Right cardiac atrium (tissue), 5 donors: ENCODE data around the gene PP2D1. TPM values are rescaled to one million over a fixed set of nuclear protein-coding genes. Genes with fewer than 3 reads are reported as not detected.
A peak's percentile ranks its signal among the peaks of the same experiment; 100 is the strongest.
"Not testable (repeated sequence)": the region's sequence is repeated elsewhere in the genome, so short reads cannot be mapped to it uniquely, and the experiment has no call there.

Source experiments
- ATAC-seq, 2 donors: fragments of 200-7000 bp; cut with Tn5 transposase; one replicate each; pipeline versions ENCODE4 v1.8.0 to v1.9.1; 2020; ENCODE audit warnings: moderate library complexity in 2 of 2, mild to moderate bottlenecking in 1 of 2
- DNase-seq, 3 donors: peaks; one replicate each; pipeline ENCODE4 v3.0.0-alpha.2; 2020
- H3K27ac ChIP-seq: one replicate; pipeline ENCODE4 v1.5.1; 2013; ENCODE audit warnings: mild to moderate bottlenecking, low read length, control low read depth, moderate library complexity
- H3K27me3 ChIP-seq: one replicate; pipeline ENCODE4 v1.6.1; 2013; ENCODE audit not compliant: control insufficient read depth, insufficient read depth
- H3K4me1 ChIP-seq: one replicate; pipeline ENCODE4 v1.6.1; 2013; ENCODE audit warnings: low read length; ENCODE audit not compliant: control insufficient read depth, insufficient read depth
- H3K4me3 ChIP-seq: one replicate; pipeline ENCODE4 v1.5.1; 2013; ENCODE audit warnings: low read length, control low read depth
- H3K9me3 ChIP-seq: one replicate; pipeline ENCODE4 v1.6.1; 2013; ENCODE audit warnings: low read length; ENCODE audit not compliant: control insufficient read depth
- WGBS: extraction: QIAGEN DNeasy Blood & Tissue Kit; methylation state at CpG from one replicate; pipeline ENCODE4 v1.1.7; 2013; 5-methylcytosine and 5-hydroxymethylcytosine counted together
- intact Hi-C, 4 donors: fragments of 100-400 bp; cut with DNase I; formaldehyde crosslinking; loops; one replicate each; pipeline versions ENCODE4 v1.11.0 to v1.14.0; 2022 to 2023
- polyA plus RNA-seq: library from polyadenylated mRNA; stranded (reverse); fragments of 200-250 nt; gene quantifications from one replicate; pipeline ENCODE4 v1.2.3, GENCODE V29; 2013
- total RNA-seq, 4 donors: library from RNA; stranded (reverse); fragmentation: NEBNext Ultra II Directional; extraction: Animal tissue kit (Norgen Biotek cat#: 25700); gene quantifications; one replicate each; pipeline ENCODE4 v1.2.1, GENCODE V29; 2021
- donor health status: healthy with polysubstance abuse.
- donor health status: DM: no; HTN: yes; CAD: no.
- donor health status: DM: no; HTN: no; CAD: no.
- donor health status: DM: no; HTN: yes; CAD: no; lungs with severe emphysema.
- donor health status: DM: yes; HTN: yes; CAD: no.

The PP2D1 gene
- total and polyA plus RNA-seq, 5 donors, result not detected

- ATAC-seq, result no peak
- H3K9me3 ChIP-seq, result no peaks in the 10 kb centered on the region
- H3K4me1 ChIP-seq, result peaks cover 17% of the 10 kb centered on the region
- no peak overlapping the region for H3K27ac ChIP-seq
- H3K27me3 ChIP-seq, result no peaks in the 10 kb centered on the region
- H3K4me3 ChIP-seq, result peak overlapping the region; percentile 25
- intact Hi-C loops, result no loop called here
- 53% methylated on average over 9 of the region's 9 CpGs for WGBS
- DNase-seq, result no peak
These were observed 36.2 kb upstream of the PP2D1 start for GRCh38 chr3:20047976-20048883.

- intact Hi-C loops, result no loop called here
- 89% methylated on average over 7 of the region's 7 CpGs for WGBS
- H3K27ac ChIP-seq, result no peak overlapping the region
- no peak overlapping the region for H3K4me3 ChIP-seq
- ATAC-seq, result no peak
- no peaks in the 10 kb centered on the region for H3K9me3 ChIP-seq
- DNase-seq, result no peak
- peaks cover 19% of the 10 kb centered on the region for H3K4me1 ChIP-seq
- H3K27me3 ChIP-seq, result no peaks in the 10 kb centered on the region
These were observed 35.3 kb upstream of the PP2D1 start for GRCh38 chr3:20047341-20047779.

- no peak overlapping the region for H3K4me3 ChIP-seq
- 98% methylated on average over 1 of the region's 1 CpG for WGBS
- H3K4me1 ChIP-seq, result peaks cover 19% of the 10 kb centered on the region
- no peaks in the 10 kb centered on the region for H3K9me3 ChIP-seq
- intact Hi-C loops, result no loop called here
- ATAC-seq (no peak), DNase-seq (no peak)
- H3K27ac ChIP-seq, result no peak overlapping the region
- H3K27me3 ChIP-seq, result no peaks in the 10 kb centered on the region
These were observed 34.5 kb upstream of the PP2D1 start for GRCh38 chr3:20046556-20046955.

GRCh38 chr3:20045141-20045540 lies 33.1 kb upstream of the PP2D1 start:
- H3K27me3 ChIP-seq, H3K27ac ChIP-seq, H3K4me3 ChIP-seq, H3K9me3 ChIP-seq, DNase-seq, intact Hi-C loops, ATAC-seq: not testable (repeated sequence)
- peaks cover 11% of the 10 kb centered on the region for H3K4me1 ChIP-seq
- WGBS, result 96% methylated on average over 3 of the region's 3 CpGs

GRCh38 chr3:20043825-20044224 lies 31.8 kb upstream of the PP2D1 start:
- intact Hi-C loops, result loop anchor here in 1 of 4 donors (5.0 kb wide), 1 partner anchor 97 kb away; the partner anchor contains the start of gene RAB5A
- 57% methylated on average over 4 of the region's 4 CpGs for WGBS
- ATAC-seq (no peak), DNase-seq (no peak)
- no peaks in the 10 kb centered on the region for H3K27me3 ChIP-seq
- peaks cover 11% of the 10 kb centered on the region for H3K4me1 ChIP-seq
- H3K4me3 ChIP-seq, result peak overlapping the region; percentile 43
- no peaks in the 10 kb centered on the region for H3K9me3 ChIP-seq
- peak overlapping the region; percentile 85 for H3K27ac ChIP-seq

- peak overlapping the region; percentile 43 for H3K4me3 ChIP-seq
- no peaks in the 10 kb centered on the region for H3K27me3 ChIP-seq
- peak overlapping the region; percentile 85 for H3K27ac ChIP-seq
- H3K4me1 ChIP-seq, result peaks cover 8% of the 10 kb centered on the region
- 18% methylated on average over 4 of the region's 4 CpGs for WGBS
- ATAC-seq (peak; percentile 66 to 70), DNase-seq (peak; percentile 91 to 96 (median 92))
- intact Hi-C loops, result loop anchor here in 1 of 4 donors (5.0 kb wide), 1 partner anchor 96 kb away; the partner anchor contains the start of gene RAB5A
- H3K9me3 ChIP-seq, result no peaks in the 10 kb centered on the region
These were observed 31.3 kb upstream of the PP2D1 start for GRCh38 chr3:20043396-20043795.

- DNase-seq (no peak), ATAC-seq (no peak)
- no peaks in the 10 kb centered on the region for H3K9me3 ChIP-seq
- intact Hi-C loops, result loop anchor here in 1 of 4 donors (5.0 kb wide), 1 partner anchor 95 kb away; the partner anchor contains the start of gene RAB5A
- no peak overlapping the region for H3K4me3 ChIP-seq
- H3K27me3 ChIP-seq, result no peaks in the 10 kb centered on the region
- H3K27ac ChIP-seq, result no peak overlapping the region
- peaks cover 7% of the 10 kb centered on the region for H3K4me1 ChIP-seq
- 46% methylated on average over 5 of the region's 5 CpGs for WGBS
These were observed 30.3 kb upstream of the PP2D1 start for GRCh38 chr3:20042331-20042730.

GRCh38 chr3:20041197-20041780 lies 29.2 kb upstream of the PP2D1 start:
- peak; percentile 92 to 97 (median 96) for DNase-seq
- H3K4me1 ChIP-seq, result peaks cover 7% of the 10 kb centered on the region
- no peaks in the 10 kb centered on the region for H3K9me3 ChIP-seq
- intact Hi-C loops, result loop anchor here in 1 of 4 donors (5.0 kb wide), 1 partner anchor 94 kb away; the partner anchor contains the start of gene RAB5A
- peak overlapping the region; percentile 95 for H3K27ac ChIP-seq
- peak; percentile 89 to 90 for ATAC-seq
- peak overlapping the region; percentile 96 for H3K4me3 ChIP-seq
- under 1% methylated on average over 28 of the region's 28 CpGs for WGBS
- H3K27me3 ChIP-seq, result no peaks in the 10 kb centered on the region

- under 1% methylated on average over 64 of the region's 64 CpGs for WGBS
- peak overlapping the region; percentile 96 for H3K4me3 ChIP-seq
- no peaks in the 10 kb centered on the region for H3K27me3 ChIP-seq
- peak overlapping the region; percentile 95 for H3K27ac ChIP-seq
- intact Hi-C loops, result loop anchor here in 1 of 4 donors (5.0 kb wide), 1 partner anchor 93 kb away; the partner anchor contains the start of gene RAB5A
- H3K4me1 ChIP-seq, result peaks cover 7% of the 10 kb centered on the region
- DNase-seq (peak; percentile 72 to 92 (median 92)), ATAC-seq (peak; percentile 62 to 64)
- H3K9me3 ChIP-seq, result no peaks in the 10 kb centered on the region
These were observed 28.6 kb upstream of the PP2D1 start for GRCh38 chr3:20040548-20041196.

GRCh38 chr3:20039765-20040547 lies 27.9 kb upstream of the PP2D1 start, which contains the start of gene KAT2B:
Gene KAT2B, plus strand, starts transcription at chr3:20040446. Its CDS starts 32 bp downstream, at chr3:20040478.
- Histone ChIP-seq H3K27me3 (no peaks in the 10 kb centered on the region), H3K4me1 (peaks cover 7% of the 10 kb centered on the region)
- intact Hi-C loops, result loop anchor here (5.0 to 10.0 kb wide), 4 partner anchors 85 to 147 kb away; partner anchors contain the start of genes SGO1 (in 2 of the 4) and RAB5A (in 1 of the 4)

More at GRCh38 chr3:20039765-20040547, 27.9 kb upstream of the PP2D1 start, which contains the start of gene KAT2B:
- Histone ChIP-seq H3K4me3 (peak within 1 kb of the TSS; percentile 96), H3K27ac (peak within 1 kb of the TSS; percentile 95), H3K9me3 (no peaks in the 10 kb centered on the region)
- DNase-seq, result peak; percentile 79 to 93 (median 91)
- ATAC-seq, result peak; percentile 83
- under 1% methylated on average over 59 of the region's 75 CpGs for WGBS
